Small intestine (tissue), 7 donors: ENCODE data around the gene RYR3. TPM values are rescaled to one million over a fixed set of nuclear protein-coding genes. Genes with fewer than 3 reads are reported as not detected.

Experiments used
- DNase-seq, 2 donors: peaks; one replicate each; pipeline versions ENCODE4 v3.0.0 to v3.0.0-alpha.2; 2013
- FAIRE-seq: peaks from 2 replicates; lab custom pipeline; 2012; peaks lifted over from hg19 to GRCh38; lab: Jason Lieb, UNC
- H3K27ac ChIP-seq, 3 donors: one replicate each; pipeline ENCODE4 v1.5.1; 2013; ENCODE audit warnings: low read length in 2 of 3, mild to moderate bottlenecking in 2 of 3, control low read depth in 1 of 3, inconsistent platforms in 1 of 3, low read depth in 1 of 3, moderate library complexity in 1 of 3
- H3K27me3 ChIP-seq, 3 donors: one replicate each; pipeline ENCODE4 v1.6.1; 2013; ENCODE audit warnings: low read length in 3 of 3, inconsistent platforms in 1 of 3; ENCODE audit not compliant: control insufficient read depth in 3 of 3, insufficient read depth in 3 of 3
- H3K36me3 ChIP-seq, 3 donors: one replicate each; pipeline ENCODE4 v1.6.1; 2013; ENCODE audit warnings: low read length in 3 of 3, inconsistent platforms in 1 of 3, low read depth in 1 of 3, mild to moderate bottlenecking in 1 of 3, moderate library complexity in 1 of 3; ENCODE audit not compliant: control insufficient read depth in 3 of 3, insufficient read depth in 2 of 3
- H3K4me1 ChIP-seq, 3 donors: one replicate each; pipeline ENCODE4 v1.6.1; 2013; ENCODE audit warnings: low read length in 2 of 3, inconsistent platforms in 1 of 3, low read depth in 1 of 3, mild to moderate bottlenecking in 1 of 3, moderate library complexity in 1 of 3; ENCODE audit not compliant: control insufficient read depth in 3 of 3, insufficient read depth in 2 of 3
- H3K4me3 ChIP-seq, 3 donors: one replicate each; pipeline ENCODE4 v1.5.1; 2013; ENCODE audit warnings: low read length in 3 of 3, control low read depth in 1 of 3, inconsistent platforms in 1 of 3, low read depth in 1 of 3, mild to moderate bottlenecking in 1 of 3, moderate library complexity in 1 of 3
- H3K9me3 ChIP-seq, 2 donors: one replicate each; pipeline ENCODE4 v1.6.1; 2013; ENCODE audit warnings: low read depth in 1 of 2, low read length in 1 of 2; ENCODE audit not compliant: control insufficient read depth in 2 of 2, insufficient read depth in 1 of 2
- WGBS, 3 donors: extraction: QIAGEN DNeasy Blood & Tissue Kit; methylation state at CpG; one replicate each; pipeline ENCODE4 v1.1.7; 2013; 5-methylcytosine and 5-hydroxymethylcytosine counted together
- polyA plus RNA-seq, 4 donors: library from polyadenylated mRNA; stranded (reverse) in 3 of 4; unstranded in 1 of 4; fragments of 200-250 nt in 3 of 4; fragments of 120-200 nt in 1 of 4; gene quantifications; one replicate each; pipeline versions ENCODE4 v1.2.1 to v1.2.3, GENCODE V29; 2013
- donor health status: healthy with polysubstance abuse.
- donor health status: control.
- donor health status: control.
- donor health status: Bipolar disorder and iron deficiency.
- donor health status: healthy.

RYR3 gene
- polyA plus RNA-seq, 4 donors: 0.36 to 1.6 TPM; not detected in 2

DNA sequence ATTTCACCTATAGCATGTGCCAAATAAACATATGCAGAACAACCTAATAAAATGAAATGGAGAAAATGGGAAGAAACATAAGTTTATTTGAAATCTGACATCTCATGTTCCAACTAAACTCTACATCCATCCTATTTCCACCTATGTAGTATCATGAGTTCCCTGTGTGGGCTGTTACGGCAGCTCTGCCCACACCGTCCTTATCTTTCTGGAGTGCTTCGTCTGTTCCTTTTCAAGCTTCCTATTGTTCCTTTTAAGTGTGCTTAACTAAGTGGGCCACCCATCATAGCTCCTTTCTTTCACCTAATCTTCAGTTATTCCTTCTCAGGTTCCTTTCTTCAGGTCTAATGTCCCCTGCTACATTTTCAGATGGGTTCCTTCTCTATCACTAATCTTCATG, 17.3 kb downstream of the RYR3 start:
- Histone ChIP-seq H3K4me1 (no peaks in the 10 kb centered on the region), H3K27me3 (no peaks in the 10 kb centered on the region), H3K27ac (no peak overlapping the region), H3K36me3 (no peaks in the 10 kb centered on the region), H3K4me3 (no peak overlapping the region), H3K9me3 (no peaks in the 10 kb centered on the region)
- DNase-seq (no peak), FAIRE-seq (no peak)
- WGBS, 3 donors: 37 to 62% (median 46%) methylated on average over 3 of the region's 3 CpGs

DNA sequence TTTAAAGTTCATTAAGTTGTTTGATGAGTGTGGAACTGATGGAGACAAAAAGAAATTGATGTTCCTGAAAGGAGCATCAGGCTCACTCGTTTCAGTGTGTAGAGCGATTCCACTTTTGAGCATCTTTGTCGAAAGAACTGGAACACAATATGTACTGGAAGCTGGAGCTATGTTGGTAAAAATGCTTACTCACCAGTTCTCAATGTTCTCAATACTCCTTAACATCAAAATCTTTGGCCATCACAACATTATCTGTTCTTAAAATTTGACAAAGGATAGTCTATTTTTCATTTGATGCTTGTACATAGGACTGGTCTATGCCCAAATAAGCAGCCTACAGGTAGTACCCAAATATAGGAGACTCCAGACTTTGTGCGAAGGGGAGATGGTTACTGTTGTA, 18.7 kb downstream of the RYR3 start:
- DNase-seq (no peak), FAIRE-seq (no peak)
- no peak overlapping the region for H3K4me3 ChIP-seq
- H3K4me1 ChIP-seq: no peaks in the 10 kb centered on the region
- no peak overlapping the region for H3K27ac ChIP-seq
- 72 to 84% (median 73%) methylated on average over 4 of the region's 4 CpGs for WGBS, 3 donors
- H3K9me3 ChIP-seq: no peaks in the 10 kb centered on the region
- no peaks in the 10 kb centered on the region for H3K27me3 ChIP-seq
- no peaks in the 10 kb centered on the region for H3K36me3 ChIP-seq

DNA sequence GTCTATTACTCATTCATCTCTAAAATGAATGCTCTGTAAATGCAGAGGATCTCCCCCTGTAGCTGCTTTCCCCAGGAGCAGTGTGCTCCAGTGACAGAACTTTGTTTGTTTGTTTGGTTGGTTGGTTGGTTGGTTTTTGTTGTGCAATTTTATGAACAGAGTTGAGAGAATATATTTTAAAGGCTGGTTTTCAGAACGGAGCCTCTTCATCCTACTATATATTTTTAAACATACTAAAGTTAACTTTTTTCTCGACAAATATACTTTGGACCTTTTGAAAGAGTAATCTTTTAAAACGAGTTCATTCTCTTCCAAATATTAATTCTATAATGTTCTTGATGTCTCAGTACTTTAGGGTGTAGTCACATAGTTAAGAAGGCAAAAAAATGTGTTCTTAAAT, 20.2 kb downstream of the RYR3 start:
- H3K4me3 ChIP-seq: no peak overlapping the region
- H3K36me3 ChIP-seq: no peaks in the 10 kb centered on the region
- DNase-seq (no peak), FAIRE-seq (no peak)
- H3K4me1 ChIP-seq: no peaks in the 10 kb centered on the region
- 63 to 74% (median 63%) methylated on average over 3 of the region's 3 CpGs for WGBS, 3 donors
- no peaks in the 10 kb centered on the region for H3K27me3 ChIP-seq
- no peak overlapping the region for H3K27ac ChIP-seq
- no peaks in the 10 kb centered on the region for H3K9me3 ChIP-seq

DNA sequence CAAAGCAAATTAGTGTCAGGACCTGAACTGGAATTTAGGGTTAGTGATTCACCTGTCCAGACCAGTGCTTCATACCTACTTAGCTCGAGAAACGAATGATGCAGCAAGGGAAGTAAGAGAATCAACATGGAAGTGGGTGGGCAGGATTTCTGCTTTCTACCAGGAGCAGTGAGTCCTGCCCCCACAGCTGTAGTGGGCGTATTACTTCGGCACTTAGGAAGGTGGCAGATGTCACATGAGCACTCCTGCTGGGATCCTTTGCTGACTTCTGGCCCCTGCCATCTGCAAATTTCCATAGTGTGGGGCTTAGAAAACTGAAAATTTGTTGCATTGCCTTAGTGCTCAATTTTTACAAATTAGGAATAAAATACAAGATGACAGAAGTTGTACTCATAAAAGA, 31.2 kb downstream of the RYR3 start:
- Histone ChIP-seq H3K4me1 (no peaks in the 10 kb centered on the region), H3K36me3 (no peaks in the 10 kb centered on the region), H3K27ac (no peak overlapping the region), H3K9me3 (peaks cover 0 to 5% of the 10 kb centered on the region in 2 donors), H3K4me3 (no peak overlapping the region), H3K27me3 (no peaks in the 10 kb centered on the region)
- DNase-seq (no peak), FAIRE-seq (no peak)
- WGBS, 3 donors: 47 to 59% (median 54%) methylated on average over 4 of the region's 4 CpGs

DNA sequence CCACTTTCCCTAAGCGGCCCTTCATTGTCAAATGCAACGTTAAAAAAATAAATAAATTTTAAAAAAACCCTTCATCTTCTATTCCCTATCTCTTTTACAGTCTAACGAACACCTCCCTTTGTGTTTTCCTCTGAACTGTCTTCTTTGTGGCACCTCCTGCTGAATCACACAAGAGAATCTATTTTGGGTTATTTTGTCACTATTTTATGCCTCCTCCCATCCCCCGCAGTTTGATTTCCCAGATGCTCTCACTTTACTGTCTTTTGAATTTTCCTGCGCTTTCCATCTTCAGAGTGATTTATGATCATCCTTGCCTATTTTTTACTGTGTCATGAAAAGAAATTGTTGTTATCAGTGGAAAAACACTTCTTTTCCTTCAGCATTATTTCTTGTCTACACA, 32.5 kb downstream of the RYR3 start:
- H3K4me3 ChIP-seq: no peak overlapping the region
- DNase-seq: no peak
- peaks cover 0 to 5% of the 10 kb centered on the region in 2 donors for H3K9me3 ChIP-seq
- 79 to 81% (median 80%) methylated on average over 5 of the region's 5 CpGs for WGBS, 3 donors
- no peaks in the 10 kb centered on the region for H3K36me3 ChIP-seq
- no peaks in the 10 kb centered on the region for H3K4me1 ChIP-seq
- no peaks in the 10 kb centered on the region for H3K27me3 ChIP-seq
- H3K27ac ChIP-seq: no peak overlapping the region
- no peak for FAIRE-seq

DNA sequence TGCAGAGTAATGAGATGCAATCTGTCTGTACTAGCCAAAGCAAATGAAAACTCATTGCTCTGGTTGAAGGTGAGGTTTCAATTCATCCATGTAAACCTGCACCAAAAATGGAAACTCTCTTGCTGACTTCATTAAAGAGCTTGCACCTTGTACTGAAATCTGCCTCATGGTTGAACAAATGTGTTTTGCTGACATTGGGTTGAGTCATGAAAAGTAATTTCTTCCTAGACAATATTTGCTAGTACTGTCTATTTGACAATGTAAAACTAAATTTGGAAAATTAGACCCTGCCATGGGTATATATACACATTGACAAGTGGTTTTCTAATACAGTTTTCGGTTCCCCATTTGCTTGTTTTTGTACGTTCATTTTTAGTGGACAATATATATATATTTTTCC, 33.3 kb downstream of the RYR3 start:
- Histone ChIP-seq H3K4me1 (no peaks in the 10 kb centered on the region), H3K27me3 (no peaks in the 10 kb centered on the region), H3K36me3 (no peaks in the 10 kb centered on the region), H3K4me3 (no peak overlapping the region), H3K9me3 (peaks cover 0 to 5% of the 10 kb centered on the region in 2 donors), H3K27ac (no peak overlapping the region)
- no peak for DNase-seq
- no peak for FAIRE-seq
- 83 to 92% (median 90%) methylated on average over 2 of the region's 2 CpGs for WGBS, 3 donors

DNA sequence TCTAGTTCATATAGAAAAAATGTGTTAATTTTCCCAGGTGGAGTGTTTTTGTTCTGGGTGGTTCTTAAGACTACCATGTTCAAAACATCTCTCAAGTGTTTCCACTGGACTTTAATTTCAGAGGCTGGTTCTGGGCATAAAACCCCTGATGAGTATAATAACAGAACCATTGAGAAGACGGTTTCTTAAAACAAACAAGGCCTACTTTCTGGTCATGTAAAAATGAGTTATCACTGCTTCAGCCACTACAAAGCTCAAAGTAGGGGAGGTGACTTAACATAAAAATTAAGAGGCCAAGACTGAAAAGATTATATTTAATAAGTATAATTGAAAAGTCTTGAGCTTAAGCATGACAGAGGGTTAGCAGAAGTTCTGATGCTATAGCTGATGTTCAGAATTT, 33.8 kb downstream of the RYR3 start:
- H3K36me3 ChIP-seq: no peaks in the 10 kb centered on the region
- no peaks in the 10 kb centered on the region for H3K27me3 ChIP-seq
- WGBS, 3 donors: 66 to 74% (median 70%) methylated on average over 1 of the region's 1 CpG
- no peaks in the 10 kb centered on the region for H3K4me1 ChIP-seq
- H3K27ac ChIP-seq: no peak overlapping the region
- peaks cover 0 to 5% of the 10 kb centered on the region in 2 donors for H3K9me3 ChIP-seq
- H3K4me3 ChIP-seq: no peak overlapping the region
- FAIRE-seq (no peak), DNase-seq (no peak)

DNA sequence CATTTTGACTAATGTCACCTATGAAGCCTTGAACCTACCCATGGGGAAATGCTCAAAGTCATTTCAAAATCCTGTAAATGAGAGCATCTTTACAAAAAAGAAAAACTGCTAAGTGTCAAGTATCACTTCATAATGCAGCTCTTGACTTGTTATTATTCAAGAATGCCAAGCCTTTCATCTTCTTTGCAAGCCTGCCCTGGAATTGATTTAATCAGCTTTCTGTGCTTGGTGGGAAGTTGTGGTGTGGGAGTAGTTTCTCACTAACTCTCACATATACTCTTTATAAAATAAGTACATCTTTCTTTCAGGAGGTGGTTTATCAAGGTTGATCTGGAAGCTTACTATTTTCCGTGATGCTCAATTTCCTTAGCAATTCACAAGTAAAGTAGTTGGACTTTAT, 43.6 kb downstream of the RYR3 start:
- DNase-seq: no peak
- FAIRE-seq: no peak
- H3K27ac ChIP-seq: no peak overlapping the region
- no peaks in the 10 kb centered on the region for H3K4me1 ChIP-seq
- WGBS, 3 donors: 92 to 93% (median 92%) methylated on average over 1 of the region's 1 CpG
- H3K27me3 ChIP-seq: peaks cover 0 to 3% (median 0%) of the 10 kb centered on the region in 3 donors
- H3K36me3 ChIP-seq: no peaks in the 10 kb centered on the region
- no peaks in the 10 kb centered on the region for H3K9me3 ChIP-seq
- H3K4me3 ChIP-seq: no peak overlapping the region

DNA sequence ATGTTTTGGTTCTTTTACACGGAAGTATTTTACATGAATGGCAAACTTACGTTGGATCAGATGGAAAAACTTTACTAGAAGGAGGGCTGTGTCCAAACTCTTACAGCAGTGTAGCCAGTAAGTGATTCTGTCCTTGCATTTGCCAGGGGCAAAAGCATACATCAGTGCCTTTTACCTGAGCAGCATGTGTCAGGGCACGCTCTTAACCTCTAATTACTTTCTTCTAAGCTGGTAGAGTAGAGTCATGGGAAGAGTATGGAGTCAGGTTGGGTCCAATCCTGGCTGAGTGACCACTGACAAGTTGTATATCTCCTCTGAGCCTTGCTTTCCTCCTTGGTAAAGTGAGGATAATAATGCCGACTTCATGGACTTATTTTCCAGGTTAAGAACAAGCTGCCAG, 47.1 kb downstream of the RYR3 start:
- Histone ChIP-seq H3K36me3 (no peaks in the 10 kb centered on the region), H3K4me3 (no peak overlapping the region), H3K4me1 (no peaks in the 10 kb centered on the region), H3K27ac (no peak overlapping the region), H3K9me3 (no peaks in the 10 kb centered on the region), H3K27me3 (peaks cover 0 to 3% (median 0%) of the 10 kb centered on the region in 3 donors)
- no peak for DNase-seq
- 51 to 70% (median 52%) methylated on average over 4 of the region's 4 CpGs for WGBS, 3 donors
- no peak for FAIRE-seq
